IPS-11a (cell line): ENCODE measurements around the gene INTS15.
"Not testable (repeated sequence)": the region's sequence is repeated elsewhere in the genome, so short reads cannot be mapped to it uniquely, and the experiment has no call there.

Source experiments
- H3K4me3 ChIP-seq: one replicate; pipeline ENCODE4 v1.5.1; 2013; ENCODE audit warnings: low read depth, low read length, control low read depth

Gene INTS15

DNA sequence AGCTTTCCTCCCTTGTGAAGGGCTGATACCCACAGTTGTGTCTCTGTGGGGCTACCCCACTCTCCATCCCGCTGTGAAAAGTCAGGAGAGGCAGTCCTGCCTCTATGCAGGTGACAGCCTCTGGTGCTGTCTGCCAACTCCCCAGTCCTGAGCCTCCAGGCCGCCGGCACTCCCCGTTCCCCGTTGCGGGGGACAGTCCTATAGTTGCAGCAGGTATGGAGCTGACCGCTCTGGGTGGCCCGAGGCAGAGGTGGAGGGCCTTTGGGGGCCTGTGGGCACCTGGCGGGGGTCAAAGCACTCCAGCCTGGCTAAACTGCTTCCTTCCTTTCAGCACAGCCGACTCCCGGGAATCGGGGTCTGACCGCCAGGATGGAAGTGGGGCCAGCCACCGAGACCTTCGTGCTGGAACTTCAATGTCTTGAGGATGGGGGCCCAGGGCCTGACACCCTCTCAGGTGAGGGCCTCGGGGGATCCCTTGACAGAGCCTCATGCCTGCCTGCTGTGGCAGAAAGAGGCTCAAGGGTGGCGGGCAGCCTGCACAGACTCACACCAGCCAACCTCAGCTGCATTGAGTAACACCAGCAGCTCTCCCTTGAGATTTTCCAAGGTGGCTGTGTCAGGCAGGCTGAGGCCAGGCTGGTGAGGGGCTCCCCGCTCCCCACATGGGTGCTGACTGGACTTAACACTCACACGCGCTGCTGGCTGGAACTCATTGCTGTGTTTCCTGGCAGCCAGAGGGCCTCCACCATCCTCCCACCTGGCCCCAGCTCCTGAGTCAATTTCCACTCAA is 27.2 kb downstream of the INTS15 start:
- no peak overlapping the region for H3K4me3 ChIP-seq

GRCh38 chr7:6618621-6619020 is 28.8 kb downstream of the INTS15 start:
- H3K4me3 ChIP-seq: no peak overlapping the region

GRCh38 chr7:6619961-6620360 is 30.1 kb downstream of the INTS15 start:
- H3K4me3 ChIP-seq: no peak overlapping the region

DNA sequence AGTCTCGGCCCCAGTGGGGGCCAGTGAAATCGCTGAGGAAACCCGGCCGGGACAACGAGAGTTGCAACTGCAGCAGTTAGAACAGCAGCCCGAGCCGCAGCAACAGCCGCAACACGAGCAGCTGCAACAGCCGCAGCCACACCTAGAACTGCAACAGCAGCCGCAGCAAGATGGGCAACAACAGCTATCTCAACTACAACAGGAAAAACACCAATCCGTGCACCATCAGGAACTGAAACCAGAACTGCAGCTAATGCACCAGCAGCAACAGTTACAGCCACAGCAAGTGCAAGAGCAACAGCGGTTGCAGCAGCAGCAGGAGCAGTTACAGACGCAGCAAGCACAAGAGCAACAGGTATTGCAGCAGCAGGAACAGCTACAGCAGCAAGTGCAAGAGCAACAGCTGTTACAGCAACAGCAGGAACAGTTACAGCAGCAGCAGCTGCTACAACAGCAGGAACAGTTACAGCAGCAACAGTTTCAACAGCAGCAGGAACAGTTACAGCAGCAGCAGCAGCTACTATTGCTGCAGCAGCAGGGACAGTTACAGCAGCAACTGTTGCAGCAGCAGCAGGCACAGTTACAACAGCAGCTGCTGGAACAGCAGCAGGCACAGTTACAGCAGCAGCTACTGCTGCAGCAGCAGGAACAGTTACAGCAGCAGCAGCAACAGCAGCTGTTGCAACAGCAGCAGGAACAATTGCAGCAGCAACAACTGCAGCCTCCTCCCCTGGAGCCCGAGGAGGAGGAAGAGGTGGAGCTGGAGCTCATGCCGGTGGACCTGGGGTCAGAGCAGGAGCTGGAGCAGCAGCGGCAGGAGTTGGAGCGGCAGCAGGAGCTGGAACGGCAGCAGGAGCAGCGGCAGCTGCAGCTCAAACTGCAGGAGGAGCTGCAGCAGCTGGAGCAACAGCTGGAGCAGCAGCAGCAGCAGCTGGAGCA is 31.6 kb downstream of the INTS15 start:
- H3K4me3 ChIP-seq: no peak overlapping the region

DNA sequence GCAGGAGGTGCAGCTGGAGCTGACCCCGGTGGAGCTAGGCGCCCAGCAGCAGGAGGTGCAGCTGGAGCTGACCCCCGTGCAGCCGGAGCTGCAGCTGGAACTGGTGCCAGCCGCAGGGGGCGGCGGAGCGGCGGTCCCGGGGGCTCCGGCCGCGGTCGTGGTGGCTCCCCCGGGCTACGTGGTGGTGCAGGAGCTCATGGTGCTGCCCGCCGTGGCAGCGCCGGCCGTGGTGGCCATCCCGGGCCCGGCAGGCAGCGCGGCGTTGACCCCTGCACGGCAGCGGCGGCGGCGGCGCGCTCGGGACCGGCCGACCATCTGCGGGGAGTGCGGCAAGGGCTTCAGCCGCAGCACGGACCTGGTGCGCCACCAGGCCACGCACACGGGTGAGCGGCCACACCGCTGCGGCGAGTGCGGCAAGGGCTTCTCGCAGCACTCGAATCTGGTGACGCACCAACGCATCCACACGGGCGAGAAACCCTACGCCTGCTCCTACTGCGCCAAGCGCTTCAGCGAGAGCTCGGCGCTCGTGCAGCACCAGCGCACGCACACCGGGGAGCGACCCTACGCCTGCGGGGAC is 32.4 kb downstream of the INTS15 start:
- no peak overlapping the region for H3K4me3 ChIP-seq

DNA sequence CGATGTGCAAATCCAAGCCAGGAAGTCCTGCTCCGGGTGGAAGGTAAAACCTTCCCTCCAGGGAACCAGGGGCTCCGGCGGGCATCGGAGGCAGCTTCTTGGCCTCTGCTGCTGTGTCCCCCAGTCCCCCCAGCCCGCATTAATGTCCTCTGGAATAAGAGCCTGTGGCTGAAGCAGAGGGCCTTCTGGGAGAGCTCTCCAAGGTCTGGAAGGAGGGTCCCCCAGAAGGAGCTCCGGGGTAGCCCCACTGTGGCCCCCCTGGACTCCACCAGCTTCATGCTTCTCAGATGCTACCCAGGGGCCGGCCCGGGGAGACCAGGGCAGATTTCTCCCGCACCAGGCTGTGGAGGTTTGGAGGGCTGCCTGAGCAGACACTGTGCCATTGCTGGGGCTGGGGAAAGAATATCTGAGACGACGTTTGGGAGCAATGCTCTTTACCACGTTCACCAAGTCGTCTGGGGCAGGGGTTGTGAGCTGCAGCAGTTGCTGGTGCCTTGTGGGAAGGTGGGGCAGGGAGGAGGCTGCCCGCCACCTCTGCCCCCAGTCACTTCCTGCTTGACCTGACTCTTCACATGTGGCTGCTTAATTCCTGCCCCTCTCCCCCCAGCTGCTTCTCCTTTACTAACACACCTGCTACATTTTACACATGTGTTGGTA is 33.9 kb downstream of the INTS15 start:
- H3K4me3 ChIP-seq: no peak overlapping the region

- no peak overlapping the region for H3K4me3 ChIP-seq
These were observed 34.4 kb downstream of the INTS15 start for GRCh38 chr7:6624246-6624611.

DNA sequence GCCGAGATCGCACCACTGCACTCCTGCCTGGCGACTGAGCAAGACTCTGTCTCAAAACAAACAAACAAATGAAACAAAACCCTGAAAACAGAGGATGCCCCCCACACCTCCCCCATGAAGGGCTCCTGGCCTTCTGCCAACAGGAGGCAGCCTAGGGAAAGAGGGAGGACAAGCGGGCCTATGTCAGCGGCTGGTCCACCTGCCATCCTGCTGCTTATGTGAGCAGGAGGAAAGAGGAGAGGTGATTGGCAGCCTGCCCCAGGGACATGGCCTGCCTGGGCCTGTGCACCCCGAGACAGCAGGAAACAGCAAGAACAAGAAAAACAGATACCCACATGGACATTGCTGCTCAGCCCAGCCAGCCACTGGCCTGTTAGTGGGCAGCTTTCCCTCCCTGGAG is 38.2 kb downstream of the INTS15 start:
- no peak overlapping the region for H3K4me3 ChIP-seq

DNA sequence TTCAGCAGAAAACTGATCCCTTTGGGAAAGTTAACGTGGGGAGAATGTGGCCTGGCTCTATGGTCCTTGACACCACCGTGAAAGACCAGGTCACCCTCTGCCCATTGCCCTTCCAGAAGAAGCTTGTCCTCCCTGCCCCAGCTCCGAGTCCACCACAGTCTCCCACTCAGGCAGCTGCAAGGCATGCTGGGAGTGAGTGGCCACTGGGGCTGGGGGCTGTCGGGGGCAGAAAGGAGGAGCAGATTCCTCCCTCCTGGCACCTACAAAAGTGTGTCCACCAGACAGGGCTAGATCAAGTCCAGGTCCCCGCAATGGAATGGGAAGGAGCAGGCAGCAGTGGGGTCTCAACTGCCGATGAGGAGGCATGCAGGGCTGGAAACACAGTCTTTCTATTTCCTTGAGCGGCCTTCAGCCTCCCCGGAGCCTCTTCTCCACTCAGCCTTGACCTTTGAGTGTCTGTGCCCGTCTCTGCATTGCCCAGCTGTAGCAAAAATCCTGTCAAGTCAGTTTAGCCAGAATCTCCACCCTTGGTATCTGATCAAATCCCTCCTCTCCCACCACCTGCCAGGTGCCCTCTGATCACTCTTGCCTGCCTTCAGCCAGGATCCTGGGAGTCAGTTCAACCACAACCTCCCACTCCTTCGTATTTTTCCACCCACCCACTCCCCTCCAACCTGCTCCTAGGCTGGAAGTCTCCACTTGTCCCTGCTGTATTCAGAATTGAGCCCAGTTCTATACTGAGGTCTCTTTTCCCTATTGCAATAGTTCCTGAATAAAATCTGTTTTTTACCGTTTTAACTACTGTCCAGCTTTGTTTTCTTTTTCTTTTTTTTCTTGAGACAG is 40.4 kb downstream of the INTS15 start:
- H3K4me3 ChIP-seq: no peak overlapping the region

DNA sequence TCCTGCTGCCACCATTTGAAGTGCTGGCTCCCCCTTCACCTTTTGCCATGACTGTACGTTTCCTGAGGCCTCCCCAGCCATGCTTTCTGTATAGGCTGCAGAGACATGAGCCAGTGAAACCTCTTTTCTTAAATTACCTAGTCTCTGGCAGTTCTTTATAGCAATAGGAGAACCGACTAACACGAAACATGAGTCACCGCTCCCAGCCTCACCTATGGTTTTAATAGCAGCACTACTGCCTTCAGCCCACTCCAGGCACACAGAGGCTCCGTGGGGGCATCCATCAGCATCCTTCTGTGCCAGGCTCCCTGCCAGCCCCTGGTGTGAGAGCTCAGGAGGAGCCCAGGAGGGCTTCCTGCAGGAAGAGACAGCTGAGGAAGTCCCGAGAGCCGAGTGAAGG is 41.8 kb downstream of the INTS15 start:
- no peak overlapping the region for H3K4me3 ChIP-seq

GRCh38 chr7:6634021-6634420 is 44.2 kb downstream of the INTS15 start:
- no peak overlapping the region for H3K4me3 ChIP-seq

DNA sequence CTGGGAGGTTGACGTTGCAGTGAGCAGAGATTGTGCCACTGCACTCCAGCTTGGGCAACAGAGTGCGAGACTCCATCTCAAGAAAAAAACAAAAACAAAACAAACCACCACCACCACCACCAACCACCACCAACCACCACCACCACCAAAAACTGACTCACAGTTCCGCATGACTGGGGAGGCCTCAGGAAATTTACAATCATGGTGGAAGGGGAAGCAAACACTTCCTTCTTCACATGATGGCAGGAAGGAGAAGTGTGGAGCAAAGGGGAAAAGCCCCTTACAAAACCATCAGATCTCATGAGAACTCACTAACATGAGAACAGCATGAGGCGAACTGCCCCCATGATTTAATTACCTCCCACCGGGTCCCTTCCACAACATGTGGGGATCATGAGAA is 45.1 kb downstream of the INTS15 start:
- H3K4me3 ChIP-seq: not testable (repeated sequence)

GRCh38 chr7:6636741-6637543 is 47.1 kb downstream of the INTS15 start, which contains the start of gene ZNF316:
ZNF316 (plus strand) TSS chr7:6637318; CDS start chr7:6642410, 5,092 bp downstream.
- H3K4me3 ChIP-seq: peak within 1 kb of the TSS; percentile 56

DNA sequence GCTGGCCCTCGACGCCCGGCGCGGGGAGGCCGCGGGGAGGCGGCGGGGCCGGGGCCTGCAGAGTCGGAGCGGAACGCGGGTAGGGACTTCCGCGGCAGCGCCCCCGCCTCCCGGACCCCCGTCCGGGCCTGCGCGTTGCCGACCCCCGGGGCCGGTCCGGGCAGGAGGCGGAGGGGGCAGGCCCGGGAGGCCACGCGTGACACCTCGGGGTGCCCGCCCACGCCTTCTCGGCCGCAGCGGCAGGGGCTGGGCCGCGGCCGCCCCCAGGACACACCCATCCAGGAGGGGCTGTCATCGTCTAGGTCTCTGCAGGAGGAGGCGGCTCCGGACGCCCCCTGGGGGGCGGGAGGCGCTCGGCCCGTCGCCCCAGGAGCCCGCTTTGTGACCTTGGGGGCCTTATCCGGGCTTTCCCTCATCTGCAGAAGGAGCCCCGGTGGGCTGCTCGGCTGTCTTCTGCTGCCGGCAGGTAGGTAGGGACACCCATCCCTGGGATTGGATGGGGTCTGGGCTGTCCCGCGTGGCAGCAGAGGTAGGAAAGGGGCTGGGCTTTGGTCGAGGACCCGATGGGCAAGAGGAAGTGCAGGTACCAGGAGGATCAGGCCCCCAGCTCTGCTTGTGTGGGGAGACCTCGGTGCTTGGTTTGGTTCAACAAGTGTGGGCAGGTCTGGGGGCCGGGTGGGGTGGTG is 47.9 kb downstream of the INTS15 start:
- H3K4me3 ChIP-seq: peak overlapping the region; percentile 48

GRCh38 chr7:6639032-6639431 is 49.2 kb downstream of the INTS15 start:
- no peak overlapping the region for H3K4me3 ChIP-seq

DNA sequence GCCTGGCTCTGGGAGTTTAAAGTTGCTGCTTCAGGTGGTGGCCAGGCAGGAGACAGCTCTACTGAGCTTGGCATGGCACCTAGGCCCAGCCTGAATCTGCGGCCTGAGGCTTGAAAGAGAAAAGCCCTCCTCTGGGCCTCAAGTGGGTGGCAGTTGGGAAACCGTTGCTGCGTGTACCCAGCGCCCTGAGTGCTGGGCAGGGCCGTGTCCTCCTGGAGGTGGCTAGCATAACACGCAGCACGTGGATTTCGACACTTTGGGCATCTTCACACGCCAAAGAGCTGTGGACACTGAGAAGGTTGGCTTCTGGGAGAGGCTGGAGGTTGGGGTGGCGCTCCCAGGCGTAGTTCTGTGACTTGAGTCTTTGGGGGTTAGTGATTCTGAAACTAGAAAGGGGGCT is 49.8 kb downstream of the INTS15 start:
- H3K4me3 ChIP-seq: no peak overlapping the region

DNA sequence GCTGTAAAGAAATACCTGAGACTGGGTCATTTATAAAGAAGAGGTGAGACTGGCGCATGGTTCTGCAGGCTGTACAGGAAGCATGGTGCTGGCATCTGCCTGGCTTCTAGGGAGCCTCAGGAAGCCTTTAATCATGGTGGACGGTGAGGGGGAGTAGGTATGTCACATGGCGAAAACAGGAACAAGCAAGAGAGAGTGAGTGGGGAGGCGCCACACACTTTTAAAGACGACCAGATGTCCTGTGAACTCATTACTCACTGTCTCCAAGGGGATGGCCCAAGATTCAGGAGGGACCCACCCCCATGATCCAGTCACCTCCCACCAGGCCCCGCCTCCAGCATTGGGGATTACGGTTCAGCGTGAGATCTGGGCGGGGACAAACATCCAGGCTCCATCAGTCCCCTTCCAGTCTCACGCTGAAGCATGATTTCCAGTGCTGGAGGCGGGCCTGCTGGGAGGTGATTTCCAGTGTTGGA is 50.5 kb downstream of the INTS15 start:
- no peak overlapping the region for H3K4me3 ChIP-seq

GRCh38 chr7:6641305-6642035 is 51.6 kb downstream of the INTS15 start:
- no peak overlapping the region for H3K4me3 ChIP-seq
